ENCODE measurements around the gene HOXC5.
"Not testable (repeated sequence)": the region's sequence is repeated elsewhere in the genome, so short reads cannot be mapped to it uniquely, and the experiment has no call there.

The HOXC5 gene

DNA sequence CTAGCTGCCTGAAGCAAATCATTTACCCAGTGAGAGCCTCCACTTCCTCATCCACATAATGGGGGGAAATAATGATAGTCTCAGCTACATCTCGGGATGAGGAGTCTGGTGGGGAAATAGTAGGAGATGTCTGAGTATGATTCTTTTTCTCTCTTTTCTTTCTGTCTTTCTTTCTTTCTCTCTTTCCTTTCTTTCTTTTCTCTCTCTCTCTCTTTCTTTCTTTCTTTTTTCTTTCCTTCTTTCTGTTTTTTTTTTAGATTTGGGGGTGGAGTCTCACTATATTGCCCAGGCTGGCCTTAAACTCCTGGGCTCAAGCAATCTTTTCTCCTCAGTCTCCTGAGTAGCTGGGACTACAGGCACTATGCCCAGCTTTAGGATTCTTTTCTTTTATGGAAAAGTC, 33.6 kb downstream of the HOXC5 start:
- DNase-seq (ENCODE audit: low read depth) = no peak

DNA sequence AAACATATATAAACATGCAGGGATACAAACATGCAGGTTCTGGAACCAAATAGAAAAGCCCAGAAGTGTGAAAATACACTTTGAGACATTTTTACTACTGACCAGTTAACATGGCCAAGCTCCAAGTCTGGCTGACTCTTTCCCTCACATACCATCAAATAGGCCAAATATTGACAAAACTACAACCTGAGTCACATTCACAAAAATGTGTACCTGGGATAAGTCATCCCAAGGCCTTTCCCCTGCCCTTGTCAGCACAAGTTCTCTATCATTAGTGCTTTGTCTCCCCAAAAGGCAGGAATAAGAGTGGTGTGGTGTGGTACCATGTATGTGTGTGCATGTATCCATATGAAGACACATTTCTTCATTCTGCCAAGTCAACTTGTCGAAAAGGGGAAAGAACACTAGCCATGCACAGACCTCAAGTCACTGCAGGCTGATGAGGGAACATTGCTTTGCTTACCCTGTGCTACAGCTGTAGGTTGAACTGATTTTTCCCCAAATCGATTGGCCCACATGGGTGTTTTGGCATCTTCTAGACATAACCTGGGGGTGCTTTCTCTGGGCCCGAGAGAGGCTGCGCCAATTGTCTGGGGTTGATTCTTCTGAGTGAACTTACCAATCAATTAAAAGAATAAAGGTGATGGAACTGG, 35.7 kb downstream of the HOXC5 start:
- DNase-seq (ENCODE audit: low read depth) = no peak

DNA sequence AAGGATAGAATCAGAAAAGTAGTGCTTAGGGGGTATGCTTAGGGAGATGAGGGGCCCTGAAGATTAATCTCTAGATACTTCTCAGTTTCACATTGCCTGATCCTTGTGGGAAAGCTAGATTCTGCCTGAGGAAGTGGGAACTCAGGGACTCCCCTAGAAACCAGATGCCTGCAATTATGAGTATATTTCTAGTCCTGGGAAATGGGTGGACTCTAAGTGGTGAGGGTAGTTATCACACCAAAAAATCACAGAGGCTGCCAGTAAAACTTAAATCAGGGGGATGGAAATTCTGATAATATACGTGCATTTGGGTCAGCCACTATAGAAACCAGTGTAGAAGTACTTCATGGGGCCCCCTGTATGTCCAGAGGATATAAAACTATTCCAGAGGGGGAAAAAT, 39.1 kb downstream of the HOXC5 start:
- DNase-seq (ENCODE audit: low read depth) = no peak

DNA sequence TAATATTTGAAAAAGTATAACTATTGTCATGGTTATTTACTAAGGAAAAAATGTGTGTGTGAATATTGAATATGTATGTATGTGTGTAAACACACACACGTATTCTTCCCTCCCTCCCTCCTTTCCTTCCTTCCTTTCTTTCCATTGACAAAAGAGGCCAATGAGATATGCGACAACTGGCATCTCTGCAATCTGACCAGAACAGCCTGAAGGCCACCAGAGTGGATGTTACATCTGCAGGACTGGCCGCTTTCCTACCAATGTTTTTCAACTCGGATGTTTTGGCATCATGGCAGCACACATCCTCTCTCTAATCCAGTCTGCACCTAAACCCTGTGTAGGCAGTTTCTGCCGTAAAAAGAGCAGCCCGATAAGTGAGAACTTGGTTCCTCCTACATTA, 41.5 kb downstream of the HOXC5 start:
- DNase-seq (ENCODE audit: low read depth) = no peak

DNA sequence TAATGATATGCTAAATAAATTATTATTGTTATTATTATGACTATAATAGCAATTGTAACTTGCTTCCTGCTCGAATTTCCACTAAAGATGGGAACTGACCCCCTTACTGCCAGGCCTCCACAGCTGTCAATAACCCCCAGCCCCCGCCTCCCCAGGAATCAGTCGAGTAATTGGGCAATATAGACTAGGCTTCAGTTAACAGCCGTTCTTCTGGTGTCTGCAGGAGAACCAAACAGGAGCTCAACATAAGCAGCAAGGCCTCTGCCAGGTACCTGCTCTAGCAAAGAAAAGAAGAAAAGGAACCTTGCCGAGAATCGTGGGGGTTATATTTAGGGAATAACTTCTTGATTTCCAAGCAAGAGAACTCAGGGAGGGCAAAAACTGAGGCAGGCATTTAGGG, 42.6 kb downstream of the HOXC5 start:
- DNase-seq (ENCODE audit: low read depth) = no peak

DNA sequence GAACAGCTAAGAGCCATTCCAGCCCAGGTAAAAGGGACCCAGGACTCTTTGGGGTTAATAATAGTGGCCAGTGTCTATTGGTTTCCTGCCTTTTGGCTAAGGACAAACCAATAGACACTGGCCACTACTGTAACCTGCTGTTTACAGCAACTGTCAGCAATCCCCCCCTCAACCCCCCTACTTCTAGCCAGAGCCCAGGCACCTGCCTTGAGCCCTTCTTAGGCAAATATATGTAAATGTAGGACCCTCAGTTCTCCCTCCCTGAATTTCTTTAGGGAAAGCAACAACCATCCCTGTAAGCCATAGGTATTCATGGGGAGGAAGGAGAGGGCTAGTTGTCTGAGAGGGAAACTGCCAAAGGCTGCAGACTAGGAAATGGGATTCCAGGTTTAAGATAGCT, 43.1 kb downstream of the HOXC5 start:
- DNase-seq (ENCODE audit: low read depth) = no peak

DNA sequence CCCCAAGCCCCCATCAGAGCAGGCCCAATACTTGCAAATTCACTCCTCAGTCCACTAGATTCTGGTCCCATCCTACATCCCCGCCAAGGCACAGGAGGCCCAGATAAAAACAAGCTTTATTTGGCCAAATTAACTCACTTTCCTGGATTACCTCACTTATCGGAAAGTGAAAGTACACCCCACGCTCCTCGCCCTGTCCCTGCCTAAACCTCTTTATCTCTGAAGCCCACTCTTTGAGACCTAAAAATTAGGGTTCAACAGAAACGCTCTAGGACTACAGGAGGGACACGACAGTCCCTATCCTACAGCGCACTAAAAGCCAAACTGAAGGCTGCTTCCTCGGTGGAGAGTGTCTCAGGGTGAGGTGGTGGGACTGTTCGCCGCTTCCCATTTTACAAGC, 45.0 kb downstream of the HOXC5 start:
- DNase-seq (ENCODE audit: low read depth) = not testable (repeated sequence)

DNA sequence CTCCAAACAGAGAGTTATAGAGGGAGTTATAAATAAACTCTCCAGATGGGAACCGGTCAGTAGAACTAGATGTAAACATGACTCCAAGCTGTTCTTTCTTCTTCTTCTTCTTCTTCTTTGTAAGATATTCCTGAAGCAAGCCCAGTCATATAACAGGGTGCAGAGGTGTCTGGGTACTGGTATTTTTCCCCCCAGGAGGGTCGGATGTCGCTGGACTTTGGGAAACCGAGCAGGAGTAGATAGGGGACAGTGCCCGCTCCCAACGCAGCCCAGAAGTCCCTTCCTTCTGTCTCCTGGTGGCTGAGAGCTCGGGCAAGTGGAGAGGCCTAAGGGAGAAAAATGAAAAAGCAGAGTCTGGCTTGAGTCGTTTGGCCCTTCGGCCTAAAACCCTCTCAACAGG, 46.3 kb downstream of the HOXC5 start:
- not testable (repeated sequence) for DNase-seq (ENCODE audit: low read depth)

DNA sequence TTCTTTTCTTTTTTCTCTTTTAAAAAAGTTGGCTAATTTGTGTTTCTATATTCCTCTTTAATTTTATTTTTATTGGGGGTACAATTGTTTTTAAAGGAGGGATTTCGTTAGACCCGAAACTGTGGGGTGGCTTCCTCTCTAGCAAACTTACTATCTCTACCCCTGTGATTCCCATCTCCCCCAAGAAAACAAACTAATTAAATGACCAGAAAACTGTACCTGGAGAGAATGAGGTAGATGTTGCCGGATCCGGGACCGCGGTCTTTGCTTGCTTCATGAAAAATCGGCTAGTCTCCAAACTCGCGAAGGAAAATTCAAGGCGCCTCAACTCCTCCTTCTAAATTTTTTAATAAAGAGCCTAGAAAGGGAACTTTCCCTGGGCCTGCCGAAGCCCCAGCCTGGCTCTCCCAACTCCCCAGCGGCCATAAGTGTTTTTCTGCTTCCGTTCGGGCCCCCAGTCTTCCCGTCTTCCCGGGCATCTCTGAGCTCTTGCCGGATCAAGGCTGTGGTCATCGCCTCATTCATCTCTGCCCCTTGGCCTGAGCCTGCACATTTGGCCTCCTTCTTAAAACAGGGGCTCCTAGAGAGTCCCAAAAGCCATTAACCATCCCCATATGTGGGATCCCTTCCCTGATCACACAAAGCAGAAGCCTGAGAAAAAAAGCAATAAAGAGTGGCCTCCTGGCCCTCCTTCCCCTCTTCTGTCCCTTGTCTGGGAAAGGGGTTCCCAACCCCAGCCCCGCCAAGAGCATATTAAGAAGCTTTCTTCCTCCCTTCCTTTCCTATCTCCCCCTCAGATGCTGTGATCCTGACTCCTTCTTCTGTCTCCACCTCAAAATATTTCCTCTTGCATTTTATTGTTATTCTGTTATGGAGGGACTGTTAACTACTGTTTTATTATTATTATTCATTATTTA, 47.4 kb downstream of the HOXC5 start:
- not testable (repeated sequence) for DNase-seq (ENCODE audit: low read depth)

DNA sequence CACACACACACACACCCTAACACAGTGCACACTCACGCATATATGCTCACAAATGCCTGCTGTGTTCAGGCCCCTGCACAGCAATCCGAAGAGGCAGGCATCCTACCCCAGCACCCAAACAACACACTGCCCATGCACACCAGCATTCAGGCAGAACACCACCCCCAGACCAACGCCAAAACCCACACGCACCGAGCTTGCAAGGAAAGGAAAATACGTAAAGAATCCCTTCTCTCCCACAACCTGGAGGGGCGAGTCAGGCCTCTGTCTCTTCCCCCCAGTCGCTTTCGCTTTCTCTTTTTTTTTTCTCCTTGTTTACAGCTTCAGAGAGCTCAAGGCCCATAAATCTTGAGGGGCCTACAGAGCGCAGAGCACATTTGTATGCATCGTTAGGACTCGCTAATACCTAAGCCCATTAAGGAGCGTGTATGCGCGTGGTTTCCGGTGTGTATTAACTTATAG, 48.2 kb downstream of the HOXC5 start:
- DNase-seq (ENCODE audit: low read depth) = not testable (repeated sequence)

DNA sequence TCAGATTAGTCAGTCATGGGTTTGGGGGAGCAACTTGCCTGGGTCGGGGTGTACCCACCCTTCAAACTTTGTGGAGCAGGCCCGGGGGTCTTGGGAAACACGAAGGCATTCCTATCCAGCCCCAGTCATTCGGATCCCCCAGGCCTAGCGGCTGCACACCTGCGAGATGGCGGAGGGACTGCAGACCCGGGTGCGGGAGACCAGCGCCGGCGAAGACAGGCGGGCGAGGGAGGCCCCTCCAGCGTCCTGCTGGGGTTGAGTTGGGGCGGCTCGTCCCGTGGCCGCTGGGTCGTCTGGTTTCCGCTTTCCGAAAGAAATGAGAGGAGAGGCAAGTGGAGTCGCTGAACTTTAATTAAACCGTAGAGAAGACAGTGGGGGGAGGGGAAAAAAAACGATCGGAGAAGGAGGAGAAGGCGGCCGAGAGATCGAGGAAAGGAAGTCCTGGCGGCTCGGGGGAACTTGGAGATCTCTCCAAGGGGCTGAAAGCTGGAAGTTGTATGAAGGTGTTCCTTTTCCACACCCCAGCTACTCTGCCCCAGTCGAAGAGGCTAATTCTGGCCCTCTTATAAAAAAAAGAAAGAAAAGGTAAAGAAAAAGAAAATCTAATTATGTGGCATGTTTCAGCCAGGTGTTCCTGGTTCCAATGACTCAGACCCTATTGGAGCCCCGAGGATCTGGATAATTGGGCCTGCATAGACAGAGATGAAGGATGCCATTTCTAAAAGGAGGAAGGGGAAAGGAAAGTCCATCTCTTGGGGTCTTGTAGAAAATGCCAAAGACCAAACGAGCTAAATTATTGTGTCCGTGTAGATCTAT, 48.9 kb downstream of the HOXC5 start:
- not testable (repeated sequence) for DNase-seq (ENCODE audit: low read depth)

DNA sequence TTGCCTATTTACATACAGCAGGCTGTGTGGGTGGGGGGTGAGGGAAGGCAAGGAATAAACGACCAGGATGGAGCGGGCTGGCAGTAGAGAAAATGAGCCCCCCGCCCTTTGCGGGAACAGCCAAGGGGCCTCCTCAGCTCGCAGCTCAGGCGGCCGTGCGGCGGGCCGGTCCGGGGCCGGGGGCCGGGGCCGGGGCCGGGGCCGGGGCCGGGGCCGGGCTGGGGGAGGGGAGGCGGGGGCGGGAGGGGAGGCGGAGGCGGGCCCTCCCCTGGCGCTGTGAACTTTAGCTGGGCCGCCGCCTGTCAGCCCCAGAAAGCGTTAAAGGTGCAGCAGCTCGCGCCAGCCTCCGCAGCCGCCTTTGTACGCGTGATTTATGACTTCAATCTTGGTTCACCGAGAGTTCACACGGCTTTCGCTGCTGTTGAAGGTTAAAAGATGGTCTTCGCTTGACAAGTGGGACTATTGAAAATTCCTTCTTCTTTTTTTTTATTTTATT, 49.6 kb downstream of the HOXC5 start:
- no peak for DNase-seq (ENCODE audit: low read depth)
